GOT3 (cell line): Measurements from ENCODE around the gene PDLIM4.

Source experiments
- DNase-seq: peaks from one replicate; lab custom pipeline; 2025; ENCODE audit warnings: mixed read lengths; lab: John Stamatoyannopoulos, UW

The PDLIM4 gene, protein sequence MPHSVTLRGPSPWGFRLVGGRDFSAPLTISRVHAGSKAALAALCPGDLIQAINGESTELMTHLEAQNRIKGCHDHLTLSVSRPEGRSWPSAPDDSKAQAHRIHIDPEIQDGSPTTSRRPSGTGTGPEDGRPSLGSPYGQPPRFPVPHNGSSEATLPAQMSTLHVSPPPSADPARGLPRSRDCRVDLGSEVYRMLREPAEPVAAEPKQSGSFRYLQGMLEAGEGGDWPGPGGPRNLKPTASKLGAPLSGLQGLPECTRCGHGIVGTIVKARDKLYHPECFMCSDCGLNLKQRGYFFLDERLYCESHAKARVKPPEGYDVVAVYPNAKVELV

GRCh38 chr5:132257131-132258101, at the start of gene PDLIM4:
Gene PDLIM4 (plus strand): TSS chr5:132257696. CDS start chr5:132257735, 39 bp downstream.
- DNase-seq = no peak

GRCh38 chr5:132207778-132208177, 49.7 kb upstream of the PDLIM4 start:
- no peak for DNase-seq

DNA sequence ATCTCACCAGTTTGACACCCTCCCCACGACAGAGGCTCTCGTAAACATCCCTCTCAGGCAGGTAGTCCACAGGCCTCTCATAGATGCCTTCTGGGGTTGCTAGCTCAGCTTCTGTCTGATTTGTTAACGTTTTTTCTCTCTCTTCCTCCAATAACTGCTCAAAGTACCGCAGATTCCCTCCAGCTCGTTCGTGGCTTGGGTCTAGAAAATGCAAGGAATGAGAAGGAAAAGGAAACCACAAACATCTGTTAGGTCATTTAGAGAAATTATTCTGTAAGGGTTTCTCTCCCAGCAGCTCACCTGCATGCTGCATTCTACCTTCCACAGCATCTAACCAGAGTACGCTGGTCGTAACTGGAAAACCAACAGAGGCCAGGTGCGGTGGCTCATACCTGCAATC, 48.4 kb upstream of the PDLIM4 start:
- no peak for DNase-seq

- DNase-seq = no peak
Observed at GRCh38 chr5:132209901-132210545, 47.5 kb upstream of the PDLIM4 start.

GRCh38 chr5:132210944-132211343, 46.6 kb upstream of the PDLIM4 start:
- no peak for DNase-seq

DNA sequence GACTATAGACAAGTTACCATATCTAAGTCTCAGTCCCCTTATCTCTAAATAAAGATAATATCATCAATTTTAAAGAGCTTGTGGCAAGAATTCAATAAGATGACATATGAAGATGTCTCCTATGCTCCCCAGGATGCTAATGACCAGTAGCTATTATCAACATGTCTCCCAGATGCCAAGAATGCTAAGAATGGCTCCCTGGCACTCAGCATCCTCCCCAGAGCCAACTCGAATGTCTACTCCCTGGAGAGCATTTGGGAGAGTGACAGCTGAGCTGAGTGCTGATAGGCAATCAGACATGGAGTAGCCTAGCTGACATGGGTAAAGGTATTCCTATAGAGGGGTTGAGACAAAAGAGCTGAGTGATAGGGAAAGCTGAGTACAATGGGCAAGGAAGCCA, 45.7 kb upstream of the PDLIM4 start:
- DNase-seq = no peak

DNA sequence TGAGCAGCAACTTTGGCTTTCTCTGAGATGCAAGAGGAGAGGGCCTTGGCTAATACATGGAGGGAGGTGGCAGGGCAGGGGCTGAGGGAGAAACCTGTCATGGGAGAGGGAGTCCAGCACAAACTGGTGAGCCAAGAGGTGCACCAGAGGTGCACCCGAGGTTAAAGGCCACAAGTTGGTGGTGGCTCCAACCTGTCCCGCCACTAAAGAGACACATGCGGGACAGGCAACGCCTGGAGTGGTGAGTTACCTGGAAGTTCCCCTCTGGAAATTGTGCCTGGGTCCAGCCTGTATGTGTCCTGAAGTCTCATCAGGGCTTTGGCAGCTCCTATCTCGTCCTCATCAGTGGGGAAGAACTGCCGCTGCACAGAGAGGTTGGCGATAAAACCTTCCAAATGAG, 43.8 kb upstream of the PDLIM4 start:
- no peak for DNase-seq

DNA sequence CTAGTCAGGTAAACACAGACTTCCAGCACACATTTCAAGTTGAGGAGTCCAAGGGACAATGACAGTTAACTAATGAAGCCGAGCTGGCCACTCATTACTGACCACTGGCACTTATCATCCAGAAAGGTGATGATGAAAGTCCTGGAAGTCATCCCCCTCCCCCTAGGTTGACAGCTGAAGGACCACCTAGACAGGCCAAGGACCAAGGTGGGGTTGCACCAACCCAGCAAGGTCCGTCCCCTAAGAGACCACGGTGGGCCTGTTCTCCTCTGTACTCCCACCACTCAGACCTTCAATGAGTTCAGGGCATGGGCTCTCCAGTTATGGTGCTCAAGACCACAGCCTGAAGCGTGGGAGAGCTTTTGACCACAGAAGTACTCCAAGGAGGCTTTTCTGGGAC, 43.0 kb upstream of the PDLIM4 start:
- DNase-seq = no peak

GRCh38 chr5:132215329-132215728, 42.2 kb upstream of the PDLIM4 start:
- DNase-seq = peak; percentile 92

GRCh38 chr5:132218321-132218720, 39.2 kb upstream of the PDLIM4 start:
- no peak for DNase-seq

DNA sequence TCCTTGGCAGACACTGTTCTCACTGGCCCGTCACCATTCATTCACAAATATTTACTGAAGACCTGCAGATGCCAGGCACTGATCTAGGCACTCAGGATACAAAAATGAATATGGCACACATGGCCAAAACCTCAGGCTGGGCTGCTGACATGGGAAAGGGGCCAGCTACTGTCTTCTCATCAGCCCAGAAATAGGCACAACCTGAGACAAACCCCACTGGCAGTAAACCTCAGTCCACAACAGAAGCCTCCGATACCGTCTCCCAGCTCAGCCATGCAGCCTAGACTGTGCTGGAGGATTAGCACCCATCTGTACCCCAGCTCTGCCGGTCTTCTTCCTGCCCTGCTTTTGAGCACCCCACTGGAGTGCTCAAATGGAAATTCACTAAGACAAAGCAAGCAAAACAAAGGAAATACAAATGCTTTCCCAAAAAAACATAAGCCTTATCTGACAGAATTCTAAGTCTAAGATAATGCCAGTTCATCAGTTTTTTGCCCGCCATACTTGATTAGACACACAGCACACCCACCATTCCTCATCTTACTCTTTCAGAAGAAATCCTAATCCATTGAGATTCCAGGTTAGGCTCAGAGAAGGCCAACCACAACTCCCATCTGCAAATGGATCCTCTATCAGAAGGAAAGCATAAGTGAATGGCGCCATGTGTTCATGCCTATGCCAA, 38.1 kb upstream of the PDLIM4 start:
- DNase-seq = no peak

DNA sequence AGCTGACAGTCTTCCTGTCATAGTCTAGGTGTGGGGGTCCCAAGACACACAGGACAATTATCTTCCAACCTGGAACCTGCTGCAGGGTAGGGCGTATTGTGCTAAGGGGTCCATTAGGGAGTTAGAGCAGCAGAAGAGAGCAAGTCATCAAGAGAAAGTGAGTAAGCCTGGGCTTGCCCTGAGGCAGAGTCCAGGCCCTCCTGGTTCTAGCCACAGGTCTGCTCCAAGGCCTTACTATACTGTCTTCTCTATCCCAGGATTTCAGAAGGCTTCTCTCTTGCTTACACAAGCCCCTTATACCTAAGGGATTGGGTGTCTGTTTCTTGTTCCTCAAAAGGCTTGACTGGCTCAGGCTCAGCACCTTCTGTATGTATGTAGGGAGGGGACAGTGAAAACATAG, 37.5 kb upstream of the PDLIM4 start:
- no peak for DNase-seq

DNA sequence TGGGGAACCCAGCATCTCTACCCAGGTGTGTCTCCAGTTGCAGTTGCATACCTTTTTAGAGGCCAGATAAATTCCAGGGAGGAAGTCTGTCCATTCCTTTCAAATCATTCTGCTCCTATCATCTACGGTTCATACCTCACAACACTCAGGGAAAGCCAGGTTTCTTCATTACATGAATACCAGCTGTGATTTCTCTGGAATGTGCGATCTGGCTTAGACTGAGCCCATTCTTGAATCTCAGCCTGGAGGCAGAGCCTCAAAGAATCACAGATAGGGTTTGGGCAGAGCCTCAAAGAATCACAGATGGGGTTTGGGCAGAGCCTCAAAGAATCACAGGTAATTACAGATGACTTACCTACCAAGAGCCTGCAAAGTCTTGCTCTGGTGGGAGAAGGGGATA, 37.0 kb upstream of the PDLIM4 start:
- DNase-seq = no peak

DNA sequence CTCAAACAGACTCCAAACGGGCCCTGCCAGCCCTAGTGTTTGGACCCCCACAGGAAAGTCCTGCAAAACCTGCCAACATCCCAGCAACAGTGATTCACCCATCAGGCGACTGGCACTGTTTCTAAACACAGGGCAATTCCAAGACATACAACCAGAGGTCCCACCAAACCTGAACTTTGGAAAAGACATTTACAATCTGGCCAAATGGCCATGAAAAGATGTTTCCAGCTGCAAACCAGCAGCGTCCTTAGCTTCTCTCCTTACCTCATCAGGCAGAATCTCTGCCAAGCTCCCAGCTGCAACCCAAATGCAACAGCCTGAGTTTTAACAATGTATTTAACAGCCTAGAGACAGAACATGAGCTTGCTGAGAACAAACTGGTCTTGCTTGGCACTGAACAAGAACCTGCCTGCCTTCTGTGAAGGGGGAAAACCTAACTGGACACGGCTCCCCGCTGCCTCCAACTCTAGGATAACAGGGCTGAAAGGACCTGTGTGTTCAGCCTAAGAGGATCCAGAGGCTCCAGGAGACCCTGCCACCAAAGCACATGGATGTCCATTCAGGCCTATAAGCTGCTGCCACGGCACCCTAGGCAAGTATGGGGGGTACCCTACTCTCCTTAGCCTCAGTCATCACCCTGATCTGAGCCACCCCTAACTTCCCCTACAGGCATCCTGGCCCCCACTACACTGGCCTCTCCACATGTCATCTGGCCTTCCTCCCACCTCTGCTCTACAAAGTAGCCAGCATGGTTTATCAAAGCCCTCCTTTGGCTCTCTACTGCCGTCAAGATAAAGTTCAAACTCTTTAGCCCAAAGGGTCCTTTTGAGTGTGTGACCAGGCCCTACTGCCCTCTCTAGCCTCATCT, 35.5 kb upstream of the PDLIM4 start:
- DNase-seq = peak; percentile 32

DNA sequence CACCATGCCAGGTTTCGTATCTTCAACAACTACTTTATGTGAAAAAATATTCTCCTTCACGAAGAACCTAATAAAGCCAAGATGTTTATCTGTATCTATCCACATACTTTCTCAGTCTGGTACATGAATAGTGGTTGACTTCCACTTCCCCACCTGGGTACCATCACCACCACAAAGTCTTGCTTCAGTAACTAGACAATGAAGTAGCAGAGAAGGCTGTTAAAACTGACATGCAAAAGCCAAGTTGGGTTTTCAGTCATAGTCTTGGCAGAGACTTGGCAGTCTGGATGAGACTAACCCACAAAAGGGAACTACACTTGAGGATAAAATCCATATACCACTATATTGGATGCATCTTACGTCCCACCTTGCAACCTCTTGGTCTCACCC, 34.9 kb upstream of the PDLIM4 start:
- no peak for DNase-seq

GRCh38 chr5:132223861-132224260, 33.6 kb upstream of the PDLIM4 start:
- DNase-seq = no peak

DNA sequence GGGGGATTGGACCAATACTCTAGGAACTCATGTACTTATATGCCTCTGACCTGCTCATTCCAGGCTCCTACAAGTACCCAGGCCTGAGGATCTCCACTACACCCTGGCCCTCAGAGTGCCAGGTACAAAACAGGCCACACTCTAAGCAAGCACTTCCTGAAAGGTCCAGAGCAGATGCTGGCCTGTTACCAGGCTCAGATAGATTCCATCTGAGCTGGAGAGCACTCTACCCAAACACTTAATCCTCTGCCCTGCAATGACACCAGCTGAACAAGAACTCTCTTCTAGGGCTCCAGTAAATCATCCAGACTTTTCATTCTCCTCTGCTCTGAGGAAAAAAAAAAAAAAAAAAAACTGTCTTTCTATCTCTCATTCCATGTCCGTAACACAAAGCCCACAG, 32.8 kb upstream of the PDLIM4 start:
- no peak for DNase-seq

DNA sequence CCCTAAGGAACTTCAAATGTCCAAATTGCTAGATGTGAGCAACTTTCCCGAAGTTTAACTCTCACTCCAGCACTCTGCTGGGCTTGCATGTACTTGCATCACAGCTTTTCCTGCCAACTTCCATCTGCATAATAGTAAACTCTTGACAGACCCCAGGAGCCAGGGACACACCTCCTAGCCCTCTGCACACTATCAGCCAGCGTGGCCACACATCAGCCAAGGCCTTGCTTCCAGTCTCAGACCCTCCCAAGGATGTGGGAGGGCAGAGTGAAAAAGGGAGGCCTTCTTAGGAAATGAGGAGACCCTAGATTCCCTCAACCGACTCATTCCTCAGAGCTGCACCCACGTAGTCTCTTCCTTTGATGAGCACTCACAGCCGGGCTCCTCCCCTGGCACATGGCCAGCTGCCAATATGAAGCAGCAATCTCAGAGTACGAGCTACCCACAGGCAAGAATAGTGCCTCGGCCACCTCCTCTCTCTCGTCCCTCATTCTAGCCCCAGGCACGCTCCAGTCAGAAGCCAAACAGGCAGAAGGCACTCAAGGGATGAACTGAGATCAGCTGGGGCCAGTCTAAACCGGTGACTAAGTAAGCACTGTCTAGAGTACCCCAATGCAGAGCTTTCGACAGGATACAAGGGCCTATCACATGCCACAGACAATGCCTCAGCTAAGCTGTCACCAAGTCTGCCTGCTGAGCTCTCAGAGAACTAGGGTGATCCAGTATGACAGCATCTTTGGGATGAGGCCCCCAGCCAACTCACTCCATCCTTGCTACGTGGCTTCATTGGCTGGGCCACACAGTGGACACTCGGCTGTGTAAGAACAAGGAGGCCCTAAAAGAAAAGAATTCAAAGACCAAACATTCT, 32.1 kb upstream of the PDLIM4 start:
- peak; percentile 47 for DNase-seq

DNA sequence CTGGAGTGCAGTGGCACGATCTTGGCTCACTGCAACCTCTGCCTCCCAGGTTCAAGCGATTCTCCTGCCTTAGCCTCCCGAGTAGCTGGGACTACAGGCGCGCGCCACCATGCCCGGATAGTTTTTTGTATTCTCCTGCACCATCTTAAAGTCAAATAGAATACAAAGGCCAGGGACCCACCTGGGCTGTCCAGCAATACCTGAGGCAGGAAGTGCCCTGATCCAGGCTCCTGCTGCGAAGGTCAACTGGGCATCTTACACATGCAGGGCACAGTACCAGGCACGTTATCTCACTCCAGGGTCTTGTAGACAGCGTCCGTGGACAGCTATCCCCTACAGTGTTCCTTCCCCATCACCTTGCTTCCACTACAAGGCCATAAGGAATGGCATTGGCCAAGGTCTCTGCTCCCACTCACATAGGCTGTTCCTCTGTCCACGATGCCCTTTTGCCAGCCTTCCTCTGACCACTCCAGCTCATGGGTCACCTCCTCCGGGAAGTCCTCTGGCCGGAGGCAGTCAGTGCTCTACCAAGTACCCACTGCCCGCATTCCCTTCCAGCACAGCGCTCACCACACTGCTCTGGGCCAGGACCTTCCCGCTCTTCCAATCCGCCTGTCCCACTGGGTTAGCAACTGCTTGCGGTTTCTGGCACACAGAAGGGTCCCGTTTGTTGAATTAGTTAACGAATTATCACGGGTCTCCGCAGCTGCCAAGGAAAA, 30.8 kb upstream of the PDLIM4 start:
- no peak for DNase-seq

DNA sequence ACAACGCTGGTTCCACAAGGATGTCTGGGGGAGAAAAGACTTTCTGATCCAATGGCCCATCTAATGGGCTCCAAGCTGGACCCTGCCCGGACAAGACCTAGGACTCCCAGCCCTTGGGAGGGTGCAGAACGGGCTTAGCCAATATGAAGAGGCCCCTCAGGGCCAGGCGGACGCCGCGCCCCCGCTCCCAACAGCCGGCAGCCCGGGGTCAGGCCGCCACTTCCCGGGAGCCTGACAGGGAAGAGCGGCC, 30.3 kb upstream of the PDLIM4 start:
- no peak for DNase-seq
